ENCODE data around the gene LIPA.

DNA sequence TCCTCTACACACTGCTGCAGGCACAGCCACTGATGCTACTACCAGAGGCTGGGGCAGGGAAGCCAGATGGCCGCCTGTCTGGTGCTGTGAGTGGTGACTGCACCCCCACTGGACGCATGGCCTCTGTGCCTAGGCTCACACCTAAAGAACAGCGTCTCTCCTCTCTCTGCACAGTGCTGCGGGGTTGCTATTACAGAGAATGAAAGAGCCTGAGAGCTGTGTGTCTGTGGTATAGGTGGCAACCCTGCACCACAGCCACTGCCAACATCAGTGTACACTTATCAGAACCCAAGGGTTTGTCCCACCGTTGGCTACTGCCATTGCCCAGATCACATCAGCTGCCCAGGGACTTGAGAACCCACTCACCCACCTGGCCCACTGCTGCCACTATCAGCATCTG lies 46.2 kb upstream of the LIPA start:
- TF ChIP-seq, protein P1, sequence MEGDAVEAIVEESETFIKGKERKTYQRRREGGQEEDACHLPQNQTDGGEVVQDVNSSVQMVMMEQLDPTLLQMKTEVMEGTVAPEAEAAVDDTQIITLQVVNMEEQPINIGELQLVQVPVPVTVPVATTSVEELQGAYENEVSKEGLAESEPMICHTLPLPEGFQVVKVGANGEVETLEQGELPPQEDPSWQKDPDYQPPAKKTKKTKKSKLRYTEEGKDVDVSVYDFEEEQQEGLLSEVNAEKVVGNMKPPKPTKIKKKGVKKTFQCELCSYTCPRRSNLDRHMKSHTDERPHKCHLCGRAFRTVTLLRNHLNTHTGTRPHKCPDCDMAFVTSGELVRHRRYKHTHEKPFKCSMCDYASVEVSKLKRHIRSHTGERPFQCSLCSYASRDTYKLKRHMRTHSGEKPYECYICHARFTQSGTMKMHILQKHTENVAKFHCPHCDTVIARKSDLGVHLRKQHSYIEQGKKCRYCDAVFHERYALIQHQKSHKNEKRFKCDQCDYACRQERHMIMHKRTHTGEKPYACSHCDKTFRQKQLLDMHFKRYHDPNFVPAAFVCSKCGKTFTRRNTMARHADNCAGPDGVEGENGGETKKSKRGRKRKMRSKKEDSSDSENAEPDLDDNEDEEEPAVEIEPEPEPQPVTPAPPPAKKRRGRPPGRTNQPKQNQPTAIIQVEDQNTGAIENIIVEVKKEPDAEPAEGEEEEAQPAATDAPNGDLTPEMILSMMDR (IDR thresholded peaks at IDR 0.05) = no peak
- no peak for TF ChIP-seq EZH2phosphoT487 (IDR thresholded peaks at IDR 0.05)
- no peak for TF ChIP-seq EZH2 (IDR thresholded peaks at IDR 0.05)
